ENCODE data around the gene LDLRAD4.

The LDLRAD4 gene

DNA sequence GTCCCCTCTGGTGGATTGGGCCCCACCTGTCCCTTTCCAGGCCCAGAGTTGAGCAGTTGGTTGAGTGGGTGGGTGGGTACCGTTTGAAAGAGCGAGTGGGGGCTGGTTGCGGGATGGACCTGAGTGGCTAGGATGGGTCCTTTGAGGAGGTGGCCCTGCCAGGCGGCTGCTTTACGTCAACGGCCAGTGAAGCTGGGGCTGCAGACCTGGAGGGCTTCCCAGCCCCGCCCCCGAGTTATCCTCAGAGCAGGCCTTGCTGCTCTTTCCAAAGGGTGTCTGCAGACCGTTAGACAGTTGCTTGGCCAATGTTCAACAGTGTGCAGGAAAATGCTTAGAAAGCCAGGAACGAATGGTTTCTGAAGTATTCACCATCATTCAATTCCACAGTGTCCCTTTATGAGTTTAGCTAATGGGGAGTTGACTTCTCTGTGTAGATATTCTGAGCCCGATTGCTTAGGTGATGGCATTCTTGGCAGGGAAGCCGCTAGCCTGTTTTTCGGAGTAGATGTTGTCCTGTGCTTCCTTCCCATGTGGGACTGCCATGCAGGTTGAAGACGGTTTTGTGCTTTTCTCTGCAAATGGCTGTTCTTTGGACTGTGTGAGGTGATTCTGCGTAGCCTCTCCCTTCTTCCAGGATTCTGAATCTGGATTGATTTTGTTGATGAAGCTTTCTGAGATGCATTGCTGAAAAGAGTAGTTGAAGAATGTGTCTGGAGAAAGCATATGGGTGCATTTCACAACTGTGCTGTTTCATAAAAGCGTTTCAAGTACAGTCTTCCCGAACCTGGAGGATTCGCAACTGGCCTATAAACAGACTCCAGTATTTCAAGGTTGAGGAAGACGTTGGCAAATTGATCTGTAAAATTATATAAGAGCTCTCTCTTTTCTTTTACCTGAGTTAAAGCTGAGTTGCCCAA is 45.8 kb downstream of the LDLRAD4 start:
- TF ChIP-seq YY1 (IDR thresholded peaks at IDR 0.05; ENCODE audit: low read depth) (no peak), FOXM1 (IDR thresholded peaks at IDR 0.05; ENCODE audit: borderline replicate concordance, low read depth) (no peak), CEBPB (IDR thresholded peaks at IDR 0.05) (no peak), EP300 (IDR thresholded peaks at IDR 0.05; ENCODE audit: borderline replicate concordance) (no peak), TAF1 (IDR thresholded peaks at IDR 0.05; ENCODE audit: low read depth) (no peak), NFIC (IDR thresholded peaks at IDR 0.05) (no peak), TCF12 (IDR thresholded peaks at IDR 0.05; ENCODE audit: low read depth) (no peak), EGR1 (IDR thresholded peaks at IDR 0.05) (no peak), ZBTB7A (IDR thresholded peaks at IDR 0.05; ENCODE audit: low read depth) (no peak), CREB1 (IDR thresholded peaks at IDR 0.05; ENCODE audit: low read depth) (no peak), MAX (IDR thresholded peaks at IDR 0.05) (no peak), TEAD4 (IDR thresholded peaks at IDR 0.05) (no peak), RAD21 (IDR thresholded peaks at IDR 0.05; ENCODE audit: low read depth) (no peak), REST (IDR thresholded peaks at IDR 0.05; ENCODE audit: low read depth) (no peak), USF1 (IDR thresholded peaks at IDR 0.05) (no peak)

DNA sequence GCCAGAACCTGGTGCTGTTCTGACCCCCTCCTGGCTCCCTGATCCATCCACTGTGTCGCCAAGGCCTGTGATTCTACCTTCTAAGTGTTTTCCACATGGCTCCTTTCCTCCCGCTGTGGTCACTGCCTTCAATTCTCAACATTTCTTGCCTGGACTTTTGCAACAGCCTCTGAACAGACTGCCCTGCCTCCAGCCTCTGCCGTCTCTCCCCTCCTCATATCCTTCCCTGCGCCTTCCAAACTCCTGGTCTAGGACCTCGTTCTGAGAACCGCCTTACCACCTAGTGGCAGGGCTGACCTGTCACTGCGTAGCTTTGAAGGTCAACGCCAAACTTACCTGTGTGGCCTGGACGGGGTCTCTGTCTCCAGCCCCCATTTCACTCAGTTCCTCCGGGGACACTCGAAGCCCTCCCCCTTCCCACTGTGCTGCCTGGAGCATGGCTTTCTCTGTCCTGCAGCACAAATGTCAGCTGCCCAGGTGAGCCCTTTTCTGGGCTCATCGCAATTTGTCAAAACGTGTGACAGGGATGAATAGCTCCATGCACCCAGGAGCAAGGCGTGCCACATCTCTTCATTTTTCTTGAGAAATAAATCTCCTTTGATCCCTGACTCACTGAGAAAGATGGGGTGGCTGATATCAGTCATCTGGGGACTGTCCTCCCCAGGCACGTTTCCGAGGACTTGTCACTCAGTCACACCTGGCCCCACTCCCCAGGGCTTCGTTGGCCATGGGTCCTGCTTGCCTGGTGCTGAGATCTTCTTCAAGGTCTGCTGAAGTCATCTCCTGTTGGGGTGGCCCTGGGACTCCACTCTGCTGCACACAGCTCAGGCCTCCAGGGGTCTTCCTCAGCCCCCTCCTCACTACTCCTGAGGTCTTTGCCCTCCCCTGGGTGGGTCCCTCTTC is 46.7 kb downstream of the LDLRAD4 start:
- TF ChIP-seq REST (IDR thresholded peaks at IDR 0.05; ENCODE audit: low read depth) (no peak), TCF12 (IDR thresholded peaks at IDR 0.05; ENCODE audit: low read depth) (no peak), CEBPB (IDR thresholded peaks at IDR 0.05) (no peak), CREB1 (IDR thresholded peaks at IDR 0.05; ENCODE audit: low read depth) (no peak), FOXM1 (IDR thresholded peaks at IDR 0.05; ENCODE audit: borderline replicate concordance, low read depth) (no peak), YY1 (IDR thresholded peaks at IDR 0.05; ENCODE audit: low read depth) (no peak), NFIC (IDR thresholded peaks at IDR 0.05) (no peak), USF1 (IDR thresholded peaks at IDR 0.05) (no peak)

GRCh38 chr18:13265911-13266217 is 47.3 kb downstream of the LDLRAD4 start:
- TF ChIP-seq YY1 (IDR thresholded peaks at IDR 0.05; ENCODE audit: low read depth) (no peak), CEBPB (IDR thresholded peaks at IDR 0.05) (no peak), RAD21 (IDR thresholded peaks at IDR 0.05; ENCODE audit: low read depth) (no peak), TAF1 (IDR thresholded peaks at IDR 0.05; ENCODE audit: low read depth) (no peak), TCF12 (IDR thresholded peaks at IDR 0.05; ENCODE audit: low read depth) (no peak), NFIC (IDR thresholded peaks at IDR 0.05) (no peak), EGR1 (IDR thresholded peaks at IDR 0.05) (no peak), ZBTB7A (IDR thresholded peaks at IDR 0.05; ENCODE audit: low read depth) (no peak), CREB1 (IDR thresholded peaks at IDR 0.05; ENCODE audit: low read depth) (no peak), USF1 (IDR thresholded peaks at IDR 0.05) (no peak), TEAD4 (IDR thresholded peaks at IDR 0.05) (no peak), FOXM1 (IDR thresholded peaks at IDR 0.05; ENCODE audit: borderline replicate concordance, low read depth) (no peak), MAX (IDR thresholded peaks at IDR 0.05) (no peak), EP300 (IDR thresholded peaks at IDR 0.05; ENCODE audit: borderline replicate concordance) (no peak)

DNA sequence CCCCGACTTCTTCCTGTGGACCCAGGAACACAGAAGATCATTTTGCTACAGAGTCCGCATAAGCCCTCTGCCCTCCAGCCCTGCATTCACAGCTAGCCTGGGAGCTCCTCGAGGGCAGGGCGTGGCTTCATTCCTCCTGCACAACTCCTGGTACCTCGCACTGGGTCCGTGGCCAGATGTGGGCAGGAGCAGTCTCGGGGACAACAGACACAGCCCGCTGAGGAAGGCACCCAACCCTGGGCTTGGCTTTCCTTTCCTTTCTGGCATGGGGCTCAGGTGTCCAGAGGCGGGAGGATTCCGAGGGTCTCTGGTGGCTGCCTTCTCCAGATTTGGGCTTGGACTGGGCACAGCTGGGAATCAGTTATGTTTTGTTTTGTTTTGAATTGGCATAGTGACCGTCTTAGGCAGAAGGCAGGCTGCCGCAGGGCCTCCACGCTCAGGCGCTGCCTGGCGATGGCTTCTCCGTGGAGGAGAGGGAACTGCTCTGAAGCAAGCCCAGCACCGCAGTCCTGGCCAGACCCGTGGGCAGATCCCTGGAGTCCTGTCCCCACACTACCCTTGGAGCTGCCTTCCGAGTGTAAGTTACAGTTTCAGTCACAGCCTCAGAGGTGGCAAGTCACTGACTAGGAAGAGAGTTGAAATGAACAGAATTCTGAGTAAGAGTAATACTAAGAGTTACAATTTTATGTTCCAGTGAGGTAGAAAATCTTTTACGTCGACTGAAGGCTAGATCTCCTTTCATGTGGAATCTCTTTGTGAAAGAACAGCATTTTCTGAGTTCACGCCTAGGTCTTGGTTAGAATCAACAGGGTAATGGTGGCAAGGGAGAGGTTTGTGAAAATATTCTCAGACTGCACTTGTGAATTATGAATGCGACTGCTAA is 47.9 kb downstream of the LDLRAD4 start:
- TF ChIP-seq NFIC (IDR thresholded peaks at IDR 0.05) (no peak), ZBTB7A (IDR thresholded peaks at IDR 0.05; ENCODE audit: low read depth) (no peak)
